Suprapubic skin (tissue), 4 donors: Measurements from ENCODE around the gene PREX1. TPM values are rescaled to one million over a fixed set of nuclear protein-coding genes. Genes with fewer than 3 reads are reported as not detected.
A peak's percentile ranks its signal among the peaks of the same experiment; 100 is the strongest.

Source experiments
- DNase-seq, 2 donors: peaks; one replicate each; pipeline ENCODE4 v3.0.0-alpha.2; 2019; ENCODE audit warnings: low spot score in 2 of 2
- H3K27ac ChIP-seq: fragments of 200-600 bp; sonication (generic); one replicate; pipeline ENCODE4 v1.5.1; 2019
- H3K27me3 ChIP-seq: fragments of 200-600 bp; sonication (generic); one replicate; pipeline ENCODE4 v1.5.1; 2019
- H3K36me3 ChIP-seq: fragments of 200-600 bp; sonication (generic); one replicate; pipeline ENCODE4 v1.5.1; 2019
- H3K4me1 ChIP-seq: fragments of 200-600 bp; sonication (generic); one replicate; pipeline ENCODE4 v1.5.1; 2019
- H3K4me3 ChIP-seq: fragments of 200-600 bp; sonication (generic); one replicate; pipeline ENCODE4 v1.5.1; 2019; ENCODE audit warnings: mild to moderate bottlenecking
- H3K9me3 ChIP-seq: fragments of 200-600 bp; sonication (generic); one replicate; pipeline ENCODE4 v1.5.1; 2019
- CTCF ChIP-seq, 2 donors: fragments of 200-600 bp in 1 of 2; fragments of 450-650 bp in 1 of 2; sonication (generic) in 1 of 2; IDR thresholded peaks; one replicate each; pipeline ENCODE4 v1.5.1; 2016 to 2019; ENCODE audit warnings: antibody characterized with exemption in 2 of 2, mild to moderate bottlenecking in 1 of 2, moderate library complexity in 1 of 2
- EP300 ChIP-seq: sonication (generic); formaldehyde crosslinking; IDR thresholded peaks from one replicate; pipeline ENCODE4 v1.6.1; 2017; ENCODE audit warnings: antibody characterized with exemption
- POLR2A ChIP-seq, 2 donors: fragments of 450-650 bp; IDR thresholded peaks; one replicate each; pipeline ENCODE4 v1.6.1; 2017; ENCODE audit warnings: antibody characterized with exemption in 2 of 2, mild to moderate bottlenecking in 2 of 2, moderate library complexity in 2 of 2
- POLR2AphosphoS5 ChIP-seq, 3 donors: sonication (generic); formaldehyde crosslinking; IDR thresholded peaks; one replicate each; pipeline ENCODE4 v1.6.1; 2017; ENCODE audit warnings: antibody characterized with exemption in 3 of 3
- WGBS: methylation state at CpG from one replicate; pipeline ENCODE4 v1.1.5; 2018; 5-methylcytosine and 5-hydroxymethylcytosine counted together
- total RNA-seq, 4 donors: library from RNA; depleted of rRNA; stranded (reverse); fragments of >200 nt; gene quantifications; one replicate each; pipeline ENCODE4 v1.1.0, GENCODE V29; 2016

The PREX1 gene
- total RNA-seq, 4 donors from 2014 or later, result 4.7 to 15.1 (median 10.2) TPM

- 74% methylated on average over 14 of the region's 14 CpGs for WGBS
- Histone ChIP-seq H3K27me3 (no peaks in the 10 kb centered on the region), H3K4me1 (peaks cover 30% of the 10 kb centered on the region), H3K9me3 (no peaks in the 10 kb centered on the region), H3K4me3 (no peak overlapping the region), H3K27ac (peak overlapping the region; percentile 87), H3K36me3 (no peaks in the 10 kb centered on the region)
- TF ChIP-seq POLR2AphosphoS5 (IDR thresholded peaks at IDR 0.05) (no peak), POLR2A (IDR thresholded peaks at IDR 0.05) (no peak), CTCF (IDR thresholded peaks at IDR 0.05) (no peak), EP300 (no peak)
- no peak for DNase-seq
Observed at GRCh38 chr20:48722002-48722731, 105.6 kb downstream of the PREX1 start.

GRCh38 chr20:48721324-48722001 lies 106.3 kb downstream of the PREX1 start:
- WGBS, result 83% methylated on average over 9 of the region's 9 CpGs
- no peak for DNase-seq
- Histone ChIP-seq H3K27me3 (no peaks in the 10 kb centered on the region), H3K9me3 (no peaks in the 10 kb centered on the region), H3K4me3 (no peak overlapping the region), H3K4me1 (peaks cover 30% of the 10 kb centered on the region), H3K36me3 (no peaks in the 10 kb centered on the region), H3K27ac (peak overlapping the region; percentile 87)
- TF ChIP-seq POLR2A (IDR thresholded peaks at IDR 0.05) (no peak), EP300 (no peak), POLR2AphosphoS5 (IDR thresholded peaks at IDR 0.05) (no peak), CTCF (IDR thresholded peaks at IDR 0.05) (no peak)

- no peaks in the 10 kb centered on the region for H3K9me3 ChIP-seq
- H3K4me3 ChIP-seq, result no peak overlapping the region
- H3K4me1 ChIP-seq, result peaks cover 30% of the 10 kb centered on the region
- H3K36me3 ChIP-seq, result no peaks in the 10 kb centered on the region
- WGBS, result 88% methylated on average over 10 of the region's 13 CpGs
- H3K27ac ChIP-seq, result no peak overlapping the region
- no peaks in the 10 kb centered on the region for H3K27me3 ChIP-seq
- TF ChIP-seq EP300 (no peak), POLR2AphosphoS5 (IDR thresholded peaks at IDR 0.05) (no peak), CTCF (IDR thresholded peaks at IDR 0.05) (no peak), POLR2A (IDR thresholded peaks at IDR 0.05) (no peak)
- DNase-seq, result no peak
Observed at GRCh38 chr20:48720256-48720985, 107.4 kb downstream of the PREX1 start.

- Histone ChIP-seq H3K4me3 (no peak overlapping the region), H3K27ac (no peak overlapping the region), H3K9me3 (no peaks in the 10 kb centered on the region), H3K4me1 (peaks cover 24% of the 10 kb centered on the region), H3K36me3 (no peaks in the 10 kb centered on the region), H3K27me3 (no peaks in the 10 kb centered on the region)
- 83% methylated on average over 4 of the region's 4 CpGs for WGBS
- TF ChIP-seq EP300 (no peak), POLR2A (IDR thresholded peaks at IDR 0.05) (no peak), CTCF (IDR thresholded peaks at IDR 0.05) (no peak), POLR2AphosphoS5 (IDR thresholded peaks at IDR 0.05) (no peak)
- DNase-seq, result no peak
Observed at GRCh38 chr20:48719598-48720255, 108.1 kb downstream of the PREX1 start.
